ENCODE results near the gene NUBP2. TPM values are rescaled to one million over a fixed set of nuclear protein-coding genes. Genes with fewer than 3 reads are reported as not detected.

The NUBP2 gene
- polyA plus RNA-seq, 1 of the 3 experiments (the other 2 are of a cell fraction), result 73.2 TPM

DNA sequence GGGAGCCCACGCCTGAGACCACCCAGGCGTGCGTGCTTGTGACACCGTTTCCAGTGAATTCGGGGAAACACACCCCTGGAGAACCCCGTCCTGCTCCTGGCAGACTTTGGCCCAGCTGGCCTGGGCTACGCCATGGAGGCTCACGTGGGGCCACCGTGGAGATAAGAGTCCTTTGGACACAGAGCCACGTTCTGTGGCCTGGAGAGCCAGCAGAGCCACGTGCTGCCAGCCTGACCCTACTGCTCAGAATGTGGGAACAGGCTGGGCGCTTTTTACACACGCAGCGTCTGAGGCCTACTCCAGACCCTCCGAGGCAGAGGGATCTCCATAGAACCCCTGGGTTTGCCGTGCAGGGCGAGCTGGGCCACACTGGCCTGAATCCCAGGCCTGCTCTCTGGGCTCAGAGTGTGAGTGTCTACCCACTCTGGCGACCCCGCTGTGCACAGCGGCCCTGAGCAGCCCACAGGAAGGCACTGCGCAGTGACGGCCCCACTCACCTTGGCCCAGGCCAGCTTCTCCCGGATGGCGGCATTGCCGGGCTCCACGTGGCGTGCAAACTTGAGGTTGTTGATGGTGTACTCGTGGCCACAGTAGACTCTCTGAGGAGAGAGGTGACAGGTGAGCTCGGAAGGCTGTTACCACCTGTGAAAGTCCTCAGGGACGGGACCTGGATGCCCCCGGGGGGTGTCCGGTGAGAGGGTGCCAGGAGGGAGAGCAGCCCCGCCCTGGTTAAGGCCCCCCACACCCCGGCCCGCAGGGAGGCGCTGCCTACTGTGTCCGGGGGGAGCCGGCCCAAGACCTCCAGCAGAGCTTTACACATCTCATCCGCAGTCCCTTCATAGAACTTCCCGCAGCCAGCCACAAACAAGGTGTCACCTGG is 33.9 kb downstream of the NUBP2 start (continued):
- no peak for TF ChIP-seq CTCF (IDR thresholded peaks at IDR 0.05)
- TF ChIP-seq, protein P1, sequence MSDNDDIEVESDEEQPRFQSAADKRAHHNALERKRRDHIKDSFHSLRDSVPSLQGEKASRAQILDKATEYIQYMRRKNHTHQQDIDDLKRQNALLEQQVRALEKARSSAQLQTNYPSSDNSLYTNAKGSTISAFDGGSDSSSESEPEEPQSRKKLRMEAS (IDR thresholded peaks at IDR 0.05; ENCODE audit: low read depth), result no peak
- no peak for TF ChIP-seq SIN3A (IDR thresholded peaks at IDR 0.05; ENCODE audit: borderline replicate concordance, low read depth, low read length)

DNA sequence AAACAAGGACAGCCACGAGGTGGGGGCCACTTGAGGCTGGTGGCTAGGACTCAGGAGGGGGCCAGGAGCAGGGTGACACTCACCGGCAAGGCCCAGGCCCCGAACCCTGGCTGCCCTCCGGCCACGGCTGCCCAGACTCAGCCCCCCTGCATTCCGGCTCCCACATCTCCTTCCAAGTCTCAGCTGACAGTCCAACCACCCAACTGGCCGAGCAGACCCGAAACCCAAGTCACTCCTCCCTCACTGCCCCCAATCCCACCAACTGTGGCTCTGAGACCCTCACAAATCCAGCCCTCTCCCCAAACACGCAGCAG is 34.5 kb downstream of the NUBP2 start:
- Histone ChIP-seq H3K4me3 (ENCODE audit: low read depth in 2 of 2, low read length in 1 of 2) (no peak overlapping the region), H3K27ac (ENCODE audit: low read depth in 2 of 2, low read length in 1 of 2) (no peak overlapping the region), H3K4me2 (no peak overlapping the region), H3K4me1 (ENCODE audit: control insufficient read depth in 1 of 2, insufficient read depth in 2 of 2, low read depth in 1 of 2, low read length in 1 of 2) (no peaks in the 10 kb centered on the region), H3K9me2 (no peaks in the 10 kb centered on the region), H3K9me3 (no peaks in the 10 kb centered on the region), H4K20me1 (ENCODE audit: insufficient read depth) (no peaks in the 10 kb centered on the region), H3K36me3 (replicated peaks in 1 of 2; ENCODE audit: control insufficient read depth in 1 of 2, insufficient read depth in 2 of 2, low read length in 1 of 2) (peaks cover 0 to 18% of the 10 kb centered on the region in 2 experiments), H3K9ac (no peak overlapping the region), H3K27me3 (ENCODE audit: insufficient read depth) (no peaks in the 10 kb centered on the region), H3K79me2 (ENCODE audit: insufficient read depth) (peaks cover 4% of the 10 kb centered on the region; the same call in 1 of the 2 replicates), H3F3A (replicated peaks; ENCODE audit: insufficient read depth) (peaks cover 7% of the 10 kb centered on the region), H2AFZ (ENCODE audit: low read depth) (no peak overlapping the region)
- no peak for DNase-seq
- TF ChIP-seq RFX5 (IDR thresholded peaks at IDR 0.05; ENCODE audit: low read length), result no peak
- TF ChIP-seq NRF1 (IDR thresholded peaks at IDR 0.05; ENCODE audit: low read depth, low read length), result no peak
- no peak for TF ChIP-seq GATA2 (CRISPR knock-in tag; IDR thresholded peaks at IDR 0.05)
- TF ChIP-seq CHD2 (IDR thresholded peaks at IDR 0.05; ENCODE audit: low read length, partially characterized antibody), result no peak
- TF ChIP-seq PBX3 (IDR thresholded peaks at IDR 0.05), result no peak
- no peak for TF ChIP-seq MEF2A (IDR thresholded peaks at IDR 0.05; ENCODE audit: borderline replicate concordance, low read depth)
- TF ChIP-seq, protein P1 (IDR thresholded peaks at IDR 0.05; ENCODE audit: low read depth), result no peak
- TF ChIP-seq TCF12 (IDR thresholded peaks at IDR 0.05), result no peak
- WGBS (ENCODE audit: low lambda C conversion rate), result 88% methylated on average over 4 of the region's 9 CpGs
- CTCF ChIA-PET, result no interaction called here
- POLR2A ChIA-PET, result no interaction called here

DNA sequence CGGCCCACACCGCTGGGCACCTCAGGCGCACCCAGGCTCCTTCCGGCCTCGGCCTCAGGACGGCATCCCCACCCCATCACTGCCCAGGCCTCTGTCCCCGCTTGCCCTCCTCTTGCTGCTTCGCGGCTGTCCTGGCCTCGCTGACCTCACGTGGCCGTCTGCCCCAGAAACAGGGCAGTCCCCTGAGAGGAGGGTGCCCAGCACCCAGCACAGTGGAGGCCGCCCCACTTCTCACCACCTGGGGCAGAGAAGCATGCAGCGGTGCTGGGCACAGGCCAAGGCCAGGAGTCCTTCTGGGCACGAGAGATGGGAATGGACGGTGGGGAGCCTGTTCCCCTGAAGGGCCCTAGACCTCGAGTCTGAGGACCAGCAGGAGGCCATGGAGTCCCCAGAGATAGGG is 35.0 kb downstream of the NUBP2 start:
- POLR2A ChIA-PET, result no interaction called here
- WGBS (ENCODE audit: low lambda C conversion rate), result 98% methylated on average over 12 of the region's 17 CpGs
- no peak overlapping the region for H3K9ac ChIP-seq

More for the DNA sequence above, 35.0 kb downstream of the NUBP2 start:
- no peak overlapping the region for H2AFZ ChIP-seq (ENCODE audit: low read depth)
- H3K36me3 ChIP-seq (replicated peaks in 1 of 2; ENCODE audit: control insufficient read depth in 1 of 2, insufficient read depth in 2 of 2, low read length in 1 of 2), result peaks cover 0 to 18% of the 10 kb centered on the region in 2 experiments
- H3K9me2 ChIP-seq, result no peaks in the 10 kb centered on the region
- H4K20me1 ChIP-seq (ENCODE audit: insufficient read depth), result no peaks in the 10 kb centered on the region
- H3K9me3 ChIP-seq, result no peaks in the 10 kb centered on the region
- H3K4me3 ChIP-seq (ENCODE audit: low read depth in 2 of 2, low read length in 1 of 2), result no peak overlapping the region
- no peak for TF ChIP-seq RCOR1 (IDR thresholded peaks at IDR 0.05; ENCODE audit: low read length)
- H3K4me1 ChIP-seq (ENCODE audit: control insufficient read depth in 1 of 2, insufficient read depth in 2 of 2, low read depth in 1 of 2, low read length in 1 of 2), result no peaks in the 10 kb centered on the region
- H3K4me2 ChIP-seq, result no peak overlapping the region
- H3F3A ChIP-seq (replicated peaks; ENCODE audit: insufficient read depth), result peaks cover 7% of the 10 kb centered on the region
- no peaks in the 10 kb centered on the region for H3K27me3 ChIP-seq (ENCODE audit: insufficient read depth)
- H3K79me2 ChIP-seq (ENCODE audit: insufficient read depth), result no peaks in the 10 kb centered on the region
- CTCF ChIA-PET, result no interaction called here
- no peak for DNase-seq
- no peak overlapping the region for H3K27ac ChIP-seq (ENCODE audit: low read depth in 2 of 2, low read length in 1 of 2)

All from SK-N-SH (cell line).